ENCODE measurements around the gene RUFY4. TPM values are rescaled to one million over a fixed set of nuclear protein-coding genes. Genes with fewer than 3 reads are reported as not detected.

RUFY4 gene
- total RNA-seq, 1 experiment from 2014 or later, result not detected

GRCh38 chr2:218029366-218030360 is 39.4 kb upstream of the RUFY4 start:
- Mint-ChIP-seq H3K27me3 (ENCODE audit: insufficient read depth, unreplicated experiment) (no peaks in the 10 kb centered on the region), H3K27ac (ENCODE audit: low read depth, unreplicated experiment) (no peak overlapping the region), H3K9me3 (ENCODE audit: unreplicated experiment) (no peaks in the 10 kb centered on the region), H3K4me3 (ENCODE audit: unreplicated experiment) (no peak overlapping the region), H3K4me1 (ENCODE audit: insufficient read depth, unreplicated experiment) (no peaks in the 10 kb centered on the region), H3K36me3 (ENCODE audit: insufficient read depth, unreplicated experiment) (no peaks in the 10 kb centered on the region)
- no TSS peak for BruUV-seq (replicated peaks)
- intact Hi-C loops (cut with micrococcal nuclease), result no loop called here
- CTCF ChIA-PET, result interaction anchor here (0.9 to 3.6 kb wide), 4 partner anchors 40 to 244 kb away, joined by 3 to 22 read pairs (median 5); no protein-coding TSS in a partner anchor
- POLR2A ChIA-PET, result no interaction called here
- DNase-seq (ENCODE audit: unreplicated experiment), result no peak
- TF ChIP-seq CTCF (IDR thresholded peaks at IDR 0.05; ENCODE audit: unreplicated experiment), result no peak

GRCh38 chr2:218030409-218031195 is 38.5 kb upstream of the RUFY4 start:
- ChIA-PET CTCF (interaction anchor here (0.9 to 6.9 kb wide), 4 partner anchors 241 to 245 kb away, joined by 3 to 154 read pairs (median 14); no protein-coding TSS in a partner anchor), POLR2A (no interaction called here)
- no TSS peak for BruUV-seq (replicated peaks)
- DNase-seq (ENCODE audit: unreplicated experiment), result no peak
- Mint-ChIP-seq H3K36me3 (ENCODE audit: insufficient read depth, unreplicated experiment) (no peaks in the 10 kb centered on the region), H3K4me1 (ENCODE audit: insufficient read depth, unreplicated experiment) (no peaks in the 10 kb centered on the region), H3K27ac (ENCODE audit: low read depth, unreplicated experiment) (no peak overlapping the region), H3K4me3 (ENCODE audit: unreplicated experiment) (no peak overlapping the region), H3K27me3 (ENCODE audit: insufficient read depth, unreplicated experiment) (no peaks in the 10 kb centered on the region), H3K9me3 (ENCODE audit: unreplicated experiment) (no peaks in the 10 kb centered on the region)
- intact Hi-C loops (cut with micrococcal nuclease), result no loop called here
- TF ChIP-seq CTCF (IDR thresholded peaks at IDR 0.05; ENCODE audit: unreplicated experiment), result no peak

- POLR2A ChIA-PET, result no interaction called here
- Mint-ChIP-seq H3K27me3 (ENCODE audit: insufficient read depth, unreplicated experiment) (peaks cover 2% of the 10 kb centered on the region), H3K9me3 (ENCODE audit: unreplicated experiment) (no peaks in the 10 kb centered on the region), H3K27ac (ENCODE audit: low read depth, unreplicated experiment) (no peak overlapping the region), H3K4me3 (ENCODE audit: unreplicated experiment) (no peak overlapping the region), H3K4me1 (ENCODE audit: insufficient read depth, unreplicated experiment) (no peaks in the 10 kb centered on the region), H3K36me3 (ENCODE audit: insufficient read depth, unreplicated experiment) (no peaks in the 10 kb centered on the region)
- CTCF ChIA-PET, result interaction anchor here (4.7 to 6.9 kb wide), 2 partner anchors 145 to 243 kb away, joined by 29 to 154 read pairs; no protein-coding TSS in a partner anchor
- TF ChIP-seq CTCF (IDR thresholded peaks at IDR 0.05; ENCODE audit: unreplicated experiment), result no peak
- intact Hi-C loops (cut with micrococcal nuclease), result no loop called here
- DNase-seq (ENCODE audit: unreplicated experiment), result no peak
- BruUV-seq (replicated peaks), result no TSS peak
Observed at GRCh38 chr2:218031261-218031660, 37.8 kb upstream of the RUFY4 start.

- CTCF ChIA-PET, result interaction anchor here (0.6 to 6.9 kb wide), 6 partner anchors 10 to 243 kb away, joined by 3 to 154 read pairs (median 4); no protein-coding TSS in a partner anchor
- TF ChIP-seq CTCF (IDR thresholded peaks at IDR 0.05; ENCODE audit: unreplicated experiment), result no peak
- intact Hi-C loops (cut with micrococcal nuclease), result no loop called here
- Mint-ChIP-seq H3K4me1 (ENCODE audit: insufficient read depth, unreplicated experiment) (no peaks in the 10 kb centered on the region), H3K36me3 (ENCODE audit: insufficient read depth, unreplicated experiment) (no peaks in the 10 kb centered on the region), H3K27ac (ENCODE audit: low read depth, unreplicated experiment) (no peak overlapping the region), H3K4me3 (ENCODE audit: unreplicated experiment) (no peak overlapping the region), H3K27me3 (ENCODE audit: insufficient read depth, unreplicated experiment) (peaks cover 7% of the 10 kb centered on the region), H3K9me3 (ENCODE audit: unreplicated experiment) (no peaks in the 10 kb centered on the region)
- DNase-seq (ENCODE audit: unreplicated experiment), result peak; percentile 20
- POLR2A ChIA-PET, result no interaction called here
- no TSS peak for BruUV-seq (replicated peaks)
Observed at GRCh38 chr2:218031771-218032257, 37.2 kb upstream of the RUFY4 start.
